HG02852 (cell line): ENCODE measurements around the gene MICU1.
"Not testable (repeated sequence)": the region's sequence is repeated elsewhere in the genome, so short reads cannot be mapped to it uniquely, and the experiment has no call there.

Experiments
- ATAC-seq: cut with Tn5 transposase; IDR thresholded peaks from one replicate; pipeline ENCODE4 v1.9.1; 2021; ENCODE audit warnings: mild to moderate bottlenecking, moderate library complexity; ENCODE audit not compliant: unreplicated experiment

Gene MICU1

GRCh38 chr10:72354356-72355213 lies 271.3 kb downstream of the MICU1 start, which contains the start of gene DNAJB12:
Gene DNAJB12 (minus strand): TSS chr10:72354919. CDS start chr10:72354897, 22 bp downstream.
- ATAC-seq: peak; percentile 75

GRCh38 chr10:72353965-72354355 lies 271.9 kb downstream of the MICU1 start:
- peak; percentile 3 for ATAC-seq

GRCh38 chr10:72353028-72353964 lies 272.6 kb downstream of the MICU1 start:
- ATAC-seq: no peak

GRCh38 chr10:72351479-72351878 lies 274.4 kb downstream of the MICU1 start:
- ATAC-seq: no peak

- ATAC-seq: no peak
Measured at GRCh38 chr10:72349438-72349837, 276.4 kb downstream of the MICU1 start.

- no peak for ATAC-seq
Measured at GRCh38 chr10:72348282-72348681, 277.6 kb downstream of the MICU1 start.

- ATAC-seq: not testable (repeated sequence)
Measured at GRCh38 chr10:72346117-72346516, 279.8 kb downstream of the MICU1 start.

- peak; percentile 60 for ATAC-seq
Measured at GRCh38 chr10:72344932-72345331, 280.9 kb downstream of the MICU1 start.

GRCh38 chr10:72342911-72343310 lies 283.0 kb downstream of the MICU1 start:
- ATAC-seq: no peak

GRCh38 chr10:72340510-72341261 lies 285.2 kb downstream of the MICU1 start:
- no peak for ATAC-seq

- ATAC-seq: no peak
Measured at GRCh38 chr10:72338180-72338579, 287.7 kb downstream of the MICU1 start.

GRCh38 chr10:72337722-72338121 lies 288.2 kb downstream of the MICU1 start:
- ATAC-seq: no peak

- no peak for ATAC-seq
Measured at GRCh38 chr10:72337039-72337629, 288.7 kb downstream of the MICU1 start.

- ATAC-seq: no peak
Measured at GRCh38 chr10:72336259-72337038, 289.4 kb downstream of the MICU1 start.

GRCh38 chr10:72335394-72336258 lies 290.3 kb downstream of the MICU1 start:
- ATAC-seq: peak; percentile 31

GRCh38 chr10:72334825-72335393 lies 291.0 kb downstream of the MICU1 start:
- ATAC-seq: peak; percentile 64

- ATAC-seq: no peak
Measured at GRCh38 chr10:72334196-72334824, 291.6 kb downstream of the MICU1 start.
